ENCODE results near the gene MSL2. TPM values are rescaled to one million over a fixed set of nuclear protein-coding genes. Genes with fewer than 3 reads are reported as not detected.
"Not testable (repeated sequence)": the region's sequence is repeated elsewhere in the genome, so short reads cannot be mapped to it uniquely, and the experiment has no call there.

MSL2 gene
- total RNA-seq, 2 donors from 2014 or later: 25.9 to 44.2 TPM

GRCh38 chr3:136149667-136150066, 46.5 kb downstream of the MSL2 start:
- DNase-seq (ENCODE audit: low spot score): no peak
- Histone ChIP-seq H3K4me1 (replicated peaks) (no peaks in the 10 kb centered on the region), H3K9me3 (no peaks in the 10 kb centered on the region), H3K36me3 (no peaks in the 10 kb centered on the region), H3K4me3 (no peak overlapping the region), H3K27ac (no peak overlapping the region), H3K27me3 (replicated peaks; ENCODE audit: insufficient read depth) (no peaks in the 10 kb centered on the region)
- 45% methylated on average over 3 of the region's 3 CpGs for WGBS
- intact Hi-C loops (cut with DNase I): no loop called here
- no peak for TF ChIP-seq CTCF (IDR thresholded peaks at IDR 0.05)
- no peak for TF ChIP-seq POLR2AphosphoS5 (IDR thresholded peaks at IDR 0.05)
- TF ChIP-seq POLR2A (IDR thresholded peaks at IDR 0.05): no peak

GRCh38 chr3:136146981-136147729, 49.0 kb downstream of the MSL2 start:
- no peaks in the 10 kb centered on the region for H3K36me3 ChIP-seq
- 89% methylated on average over 6 of the region's 6 CpGs for WGBS
- intact Hi-C loops (cut with DNase I): no loop called here
- no peak for TF ChIP-seq CTCF (IDR thresholded peaks at IDR 0.05)
- no peak for TF ChIP-seq POLR2A (IDR thresholded peaks at IDR 0.05)
- TF ChIP-seq POLR2AphosphoS5 (IDR thresholded peaks at IDR 0.05): no peak
- no peaks in the 10 kb centered on the region for H3K27me3 ChIP-seq (replicated peaks; ENCODE audit: insufficient read depth)
- H3K27ac ChIP-seq: no peak overlapping the region
- H3K9me3 ChIP-seq: no peaks in the 10 kb centered on the region
- H3K4me1 ChIP-seq (replicated peaks): no peaks in the 10 kb centered on the region
- no peak for DNase-seq (ENCODE audit: low spot score)
- no peak overlapping the region for H3K4me3 ChIP-seq

GRCh38 chr3:136144397-136144796, 51.7 kb downstream of the MSL2 start:
- H3K4me1 ChIP-seq (replicated peaks); H3K4me3 ChIP-seq; H3K27me3 ChIP-seq (replicated peaks; ENCODE audit: insufficient read depth); intact Hi-C loops (cut with DNase I); H3K27ac ChIP-seq; H3K9me3 ChIP-seq; DNase-seq (ENCODE audit: low spot score); H3K36me3 ChIP-seq: not testable (repeated sequence)
- WGBS: 98% methylated on average over 4 of the region's 4 CpGs

GRCh38 chr3:136142592-136142991, 53.5 kb downstream of the MSL2 start:
- H3K36me3 ChIP-seq: no peaks in the 10 kb centered on the region
- intact Hi-C loops (cut with DNase I): no loop called here
- H3K27ac ChIP-seq: no peak overlapping the region
- no peaks in the 10 kb centered on the region for H3K27me3 ChIP-seq (replicated peaks; ENCODE audit: insufficient read depth)
- no peak for DNase-seq (ENCODE audit: low spot score)
- no peak for TF ChIP-seq POLR2A (IDR thresholded peaks at IDR 0.05)
- TF ChIP-seq CTCF (IDR thresholded peaks at IDR 0.05): no peak
- no peak for TF ChIP-seq POLR2AphosphoS5 (IDR thresholded peaks at IDR 0.05)
- H3K4me1 ChIP-seq (replicated peaks): no peaks in the 10 kb centered on the region
- no peaks in the 10 kb centered on the region for H3K9me3 ChIP-seq
- 37% methylated on average over 3 of the region's 3 CpGs for WGBS
- no peak overlapping the region for H3K4me3 ChIP-seq

GRCh38 chr3:136141891-136142290, 54.2 kb downstream of the MSL2 start:
- H3K4me3 ChIP-seq: no peak overlapping the region
- no peaks in the 10 kb centered on the region for H3K4me1 ChIP-seq (replicated peaks)
- no peak overlapping the region for H3K27ac ChIP-seq
- H3K36me3 ChIP-seq: no peaks in the 10 kb centered on the region
- no peaks in the 10 kb centered on the region for H3K9me3 ChIP-seq
- intact Hi-C loops (cut with DNase I): no loop called here
- TF ChIP-seq POLR2AphosphoS5 (IDR thresholded peaks at IDR 0.05) (no peak), CTCF (IDR thresholded peaks at IDR 0.05) (no peak), POLR2A (IDR thresholded peaks at IDR 0.05) (no peak)
- whole genome bisulfite sequencing: 87% methylated on average over 4 of the region's 4 CpGs
- no peak for DNase-seq (ENCODE audit: low spot score)
- H3K27me3 ChIP-seq (replicated peaks; ENCODE audit: insufficient read depth): no peaks in the 10 kb centered on the region

Measured in prostate gland (tissue), 2 donors.